Endothelial cell of umbilical vein (primary cell): ENCODE measurements around the gene LHX4. TPM values are rescaled to one million over a fixed set of nuclear protein-coding genes. Genes with fewer than 3 reads are reported as not detected.

Experiments
- BruUV-seq: library from RNA; stranded (reverse); fragments of 400-500 nt; replicated peaks from 2 replicates; lab custom pipeline; 2021; lab: Mats Ljungman, UMichigan
- CTCF ChIA-PET: fragments of 300-600, 350-600 bp; sonication (Branson Sonifier 250); formaldehyde crosslinking; loops from one replicate; lab custom pipeline; 2021; ENCODE audit warnings: antibody characterized with exemption, inconsistent platforms; lab: Charles Lee
- POLR2A ChIA-PET: fragments of 300-600, 350-600 bp; sonication (Branson Sonifier 250); formaldehyde crosslinking; loops from one replicate; lab custom pipeline; 2021; ENCODE audit warnings: antibody characterized with exemption, inconsistent platforms; lab: Charles Lee
- DNase-seq: peaks from one replicate; pipeline ENCODE4 v3.0.0-alpha.2; 2011; ENCODE audit warnings: low read depth, low spot score
- FAIRE-seq: peaks from 2 replicates; lab custom pipeline; 2011; peaks lifted over from hg19 to GRCh38; lab: Jason Lieb, UNC
- H2AFZ ChIP-seq: 2 replicates; pipeline ENCODE4 v1.6.0; 2012; ENCODE audit warnings: low read depth, low read length, control low read depth, inconsistent platforms
- H3K27ac ChIP-seq: 2 replicates; pipeline ENCODE4 v1.5.1; 2011; ENCODE audit warnings: low read depth, mild to moderate bottlenecking, control low read depth, low read length, moderate library complexity; ENCODE audit not compliant: insufficient read depth
- H3K27me3 ChIP-seq, 2 experiments: 2 replicates each; pipeline versions ENCODE4 v1.6.0 to v1.6.1; 2011; ENCODE audit warnings: low read length in 2 of 2, mixed read lengths in 1 of 2; ENCODE audit not compliant: control insufficient read depth in 2 of 2, insufficient read depth in 2 of 2
- H3K36me3 ChIP-seq, 2 experiments: 2 replicates in 1 of 2; 3 replicates in 1 of 2; pipeline ENCODE4 v1.5.1; 2011; ENCODE audit warnings: low read length in 2 of 2, mild to moderate bottlenecking in 1 of 2, moderate library complexity in 1 of 2; ENCODE audit not compliant: control insufficient read depth in 2 of 2, insufficient read depth in 2 of 2; ENCODE audit errors: extremely low read depth in 1 of 2
- H3K4me1 ChIP-seq: 3 replicates; pipeline ENCODE4 v1.5.1; 2011; ENCODE audit warnings: mild to moderate bottlenecking, low read length; ENCODE audit not compliant: control insufficient read depth, insufficient read depth; ENCODE audit errors: extremely low read depth
- H3K4me2 ChIP-seq: 2 replicates; pipeline ENCODE4 v1.6.1; 2011; ENCODE audit warnings: low read length, control low read depth, mixed read lengths; ENCODE audit not compliant: insufficient read depth
- H3K4me3 ChIP-seq, 3 experiments: fragments of 200-600 bp in 1 of 3; sonication (generic), shearing (Covaris generic) in 1 of 3; replicated peaks in 1 of 3; 2 replicates each; pipeline ENCODE4 v1.5.1; 2011 to 2016; ENCODE audit warnings: control low read depth in 3 of 3, low read length in 3 of 3, mild to moderate bottlenecking in 2 of 3, inconsistent platforms in 1 of 3, low read depth in 1 of 3, moderate library complexity in 1 of 3; ENCODE audit not compliant: insufficient read depth in 1 of 3
- H3K79me2 ChIP-seq: 2 replicates; pipeline ENCODE4 v1.6.0; 2012; ENCODE audit warnings: low read length, inconsistent platforms; ENCODE audit not compliant: control insufficient read depth, insufficient read depth
- H3K9ac ChIP-seq: replicated peaks from 2 replicates; pipeline ENCODE3; 2011; ENCODE audit warnings: low read length, control low read depth; ENCODE audit not compliant: insufficient read depth; ENCODE audit errors: extremely low read depth
- H3K9me1 ChIP-seq: replicated peaks from 3 replicates; pipeline ENCODE4 v1.6.0; 2011; ENCODE audit warnings: mild to moderate bottlenecking, low read length; ENCODE audit not compliant: control insufficient read depth, insufficient read depth; ENCODE audit errors: extremely low read depth
- H3K9me3 ChIP-seq: replicated peaks from 2 replicates; pipeline ENCODE4 v1.5.1; 2012; ENCODE audit warnings: low read length, inconsistent platforms; ENCODE audit not compliant: control insufficient read depth, insufficient read depth
- H4K20me1 ChIP-seq: replicated peaks from 2 replicates; pipeline ENCODE3; 2011; ENCODE audit warnings: mild to moderate bottlenecking, low read length; ENCODE audit not compliant: control insufficient read depth, insufficient read depth; ENCODE audit errors: extremely low read depth
- CTCF ChIP-seq, 2 donors: IDR thresholded peaks; 1 replicate in 1 of 2; 2 replicates in 1 of 2; pipeline ENCODE4 v1.5.1; 2011; ENCODE audit warnings: low read length in 2 of 2, mild to moderate bottlenecking in 2 of 2, moderate library complexity in 2 of 2, control low read depth in 1 of 2, inconsistent platforms in 1 of 2, low read depth in 1 of 2; ENCODE audit not compliant: insufficient read depth in 1 of 2; ENCODE audit errors: extremely low read depth in 1 of 2
- EZH2 ChIP-seq: IDR thresholded peaks from 2 replicates; pipeline ENCODE4 v1.6.1; 2012; ENCODE audit warnings: borderline replicate concordance, low read depth, mild to moderate bottlenecking, moderate library complexity, low read length, inconsistent platforms; ENCODE audit not compliant: severe bottlenecking
- FOS ChIP-seq: IDR thresholded peaks from 2 replicates; pipeline ENCODE4 v1.6.1; 2011; ENCODE audit warnings: mild to moderate bottlenecking, low read length, moderate library complexity, borderline replicate concordance; ENCODE audit not compliant: insufficient read depth
- JUN ChIP-seq: IDR thresholded peaks from 2 replicates; pipeline ENCODE4 v1.6.1; 2011; ENCODE audit warnings: borderline replicate concordance, low read depth; ENCODE audit not compliant: insufficient read length, insufficient read depth
- MAX ChIP-seq: IDR thresholded peaks from 2 replicates; pipeline ENCODE4 v1.6.1; 2011; ENCODE audit not compliant: insufficient read depth, insufficient read length
- MYC ChIP-seq: IDR thresholded peaks from one replicate; pipeline ENCODE4 v1.6.1; 2011; ENCODE audit warnings: mild to moderate bottlenecking, low read depth, low read length
- POLR2A ChIP-seq: IDR thresholded peaks from 2 replicates; pipeline ENCODE4 v1.6.1; 2012; ENCODE audit warnings: low read depth, mild to moderate bottlenecking, control low read depth, low read length
- POLR2AphosphoS5 ChIP-seq: IDR thresholded peaks from 2 replicates; pipeline ENCODE4 v1.6.1; 2012; ENCODE audit warnings: low read depth, mild to moderate bottlenecking, control low read depth, low read length, moderate library complexity; ENCODE audit not compliant: insufficient read depth
- dilution Hi-C: fragments of 300-500 bp; cut with MboI; formaldehyde crosslinking; loops from one replicate; pipeline ENCODE4 v1.15.0; 2019; ENCODE audit warnings: low sequenced_read_pairs; ENCODE audit not compliant: extremely low pct_ligation_motif_present
- intact Hi-C: fragments of 100-400 bp; cut with micrococcal nuclease; formaldehyde crosslinking; loops from one replicate; pipeline ENCODE4 v1.10.0; 2022
- polyA plus RNA-seq, 4 experiments: library from polyadenylated mRNA; depleted of rRNA in 3 of 4; stranded (reverse) in 3 of 4; unstranded in 1 of 4; fragments of >200 nt; gene quantifications; 2 replicates each; pipeline versions ENCODE4 v1.2.1 to v1.2.3, GENCODE V29; 2011 to 2012; ENCODE audit warnings: missing spikeins in 1 of 4
- total RNA-seq: library from RNA; stranded (reverse); gene quantifications from 2 replicates; pipeline ENCODE4 v1.2.3, GENCODE V29; 2021

LHX4 gene
- total and polyA plus RNA-seq, 2 donors (not counting 3 experiments of a cell fraction or from before 2014, with no cell fraction given): not detected

GRCh38 chr1:180224902-180225301 lies 5.2 kb upstream of the LHX4 start:
- POLR2A ChIA-PET: no interaction called here

GRCh38 chr1:180225403-180225802 lies 4.7 kb upstream of the LHX4 start:
- Histone ChIP-seq H2AFZ (no peak overlapping the region), H3K9ac (no peak overlapping the region), H3K27ac (no peak overlapping the region), H3K79me2 (no peaks in the 10 kb centered on the region), H3K36me3 (no peaks in the 10 kb centered on the region), H3K9me1 (no peaks in the 10 kb centered on the region), H3K4me1 (peaks cover 11% of the 10 kb centered on the region), H3K4me3 (no peak overlapping the region), H3K27me3 (peaks cover 44 to 67% of the 10 kb centered on the region in 2 experiments), H3K4me2 (no peak overlapping the region), H4K20me1 (no peaks in the 10 kb centered on the region), H3K9me3 (no peaks in the 10 kb centered on the region)
- BruUV-seq: no TSS peak
- FAIRE-seq: no peak
- CTCF ChIA-PET: interaction anchor here (1.4 kb wide), 1 partner anchor 17 kb away, joined by 3 read pairs; no protein-coding TSS in a partner anchor
- no peak for DNase-seq
- intact Hi-C loops: no loop called here
- dilution Hi-C loops: no loop called here
- TF ChIP-seq JUN (no peak), MYC (no peak), FOS (no peak), POLR2A (no peak), CTCF (IDR thresholded peaks at IDR 0.05; ENCODE audit: extremely low read depth in 1 of 2, insufficient read depth in 1 of 2, low read depth in 1 of 2, low read length in 2 of 2) (no peak), EZH2 (no peak), MAX (no peak), POLR2AphosphoS5 (no peak)
- POLR2A ChIA-PET: no interaction called here

More at GRCh38 chr1:180224902-180225301, 5.2 kb upstream of the LHX4 start:
- DNase-seq (no peak), FAIRE-seq (no peak)
- no peak overlapping the region for H3K27ac ChIP-seq
- no peaks in the 10 kb centered on the region for H3K9me3 ChIP-seq
- no peak overlapping the region for H3K4me2 ChIP-seq
- CTCF ChIA-PET: no interaction called here
- intact Hi-C loops: no loop called here
- BruUV-seq: no TSS peak
- dilution Hi-C loops: no loop called here
- no peaks in the 10 kb centered on the region for H4K20me1 ChIP-seq
- no peak overlapping the region for H3K9ac ChIP-seq
- H3K36me3 ChIP-seq: no peaks in the 10 kb centered on the region
- no peaks in the 10 kb centered on the region for H3K79me2 ChIP-seq
- H3K4me3 ChIP-seq: no peak overlapping the region
- H3K27me3 ChIP-seq: peaks cover 44 to 64% of the 10 kb centered on the region in 2 experiments
- peaks cover 8% of the 10 kb centered on the region for H3K4me1 ChIP-seq
- no peaks in the 10 kb centered on the region for H3K9me1 ChIP-seq
- TF ChIP-seq FOS (no peak), POLR2A (no peak)
- H2AFZ ChIP-seq: no peak overlapping the region
